T-helper 1 cell (primary cell): ENCODE measurements around the gene SLC49A3.
"Not testable (repeated sequence)": the region's sequence is repeated elsewhere in the genome, so short reads cannot be mapped to it uniquely, and the experiment has no call there.

Source experiments
- DNase-seq, 5 donors: peaks; one replicate each; pipeline ENCODE4 v3.0.0-alpha.2; 2012 to 2020
- total RNA-seq, 4 donors: gene quantifications; one replicate each; lab custom pipeline; 2026; lab: John Stamatoyannopoulos, UW

Gene SLC49A3
- total RNA-seq: 0.47 to 4.3 (median 1.6) reads per million in 4 donors

DNA sequence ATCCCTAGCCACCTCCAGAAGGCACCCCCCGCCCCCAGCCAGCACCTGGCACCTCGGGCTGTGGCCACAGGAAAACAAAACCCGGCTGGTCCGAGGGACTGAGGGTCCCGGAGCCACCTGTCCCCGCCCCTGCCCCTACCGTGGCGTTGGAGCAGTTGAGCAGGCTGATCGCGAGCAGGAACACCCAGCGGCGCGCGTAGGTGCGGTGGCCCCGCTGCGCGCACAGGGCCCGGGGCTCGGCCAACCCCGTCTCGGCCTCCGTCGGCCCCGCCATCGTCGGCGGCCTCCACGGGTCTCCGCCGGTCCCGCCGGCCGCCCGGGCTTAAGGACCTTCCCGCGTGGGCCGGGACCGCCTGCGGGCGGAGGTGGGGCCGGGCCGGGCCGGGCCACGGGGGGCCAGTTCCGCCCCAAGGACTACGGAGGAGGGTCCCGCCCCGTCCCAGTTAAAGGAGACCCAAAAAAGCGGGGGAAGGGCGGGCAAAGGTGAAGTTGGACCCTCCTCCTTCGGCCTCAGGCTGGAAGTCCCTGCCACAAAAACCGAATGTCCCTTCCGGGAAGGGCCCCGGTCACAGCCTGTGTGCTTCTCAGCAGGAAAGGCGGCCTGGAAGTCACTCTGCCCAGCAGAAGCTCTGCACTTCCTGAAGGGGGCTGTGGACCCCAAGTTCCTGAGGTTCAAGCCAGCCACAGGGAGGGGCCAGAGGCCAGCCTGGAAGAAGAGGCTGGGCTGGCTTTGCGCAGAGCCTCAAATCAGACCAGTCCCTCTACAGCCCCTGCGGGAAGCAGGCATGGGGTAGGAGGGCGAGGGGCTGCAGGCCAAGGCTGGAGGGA lies at the start of gene SLC49A3:
Gene SLC49A3, minus strand, starts transcription at position 298 of the 828 bp plus-strand sequence. Its CDS starts 24 bp downstream, at position 274.
- no peak for DNase-seq

DNA sequence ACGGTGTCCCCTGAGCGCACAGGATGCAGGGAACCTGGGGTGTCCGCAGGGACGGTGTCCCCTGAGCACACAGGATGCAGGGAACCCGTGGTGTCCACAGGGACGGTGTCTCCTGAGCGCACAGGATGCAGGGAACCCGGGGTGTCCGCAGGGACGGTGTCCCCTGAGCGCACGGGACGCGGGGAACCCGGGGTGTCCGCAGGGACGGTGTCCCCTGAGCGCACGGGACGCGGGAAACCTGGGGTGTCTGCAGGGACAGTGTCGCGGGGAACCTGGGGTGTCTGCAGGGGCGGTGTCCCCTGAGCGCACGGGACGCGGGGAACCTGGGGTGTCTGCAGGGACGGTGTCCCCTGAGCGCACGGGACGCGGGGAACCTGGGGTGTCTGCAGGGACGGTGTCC lies 47.6 kb upstream of the SLC49A3 start:
- DNase-seq: not testable (repeated sequence)

DNA sequence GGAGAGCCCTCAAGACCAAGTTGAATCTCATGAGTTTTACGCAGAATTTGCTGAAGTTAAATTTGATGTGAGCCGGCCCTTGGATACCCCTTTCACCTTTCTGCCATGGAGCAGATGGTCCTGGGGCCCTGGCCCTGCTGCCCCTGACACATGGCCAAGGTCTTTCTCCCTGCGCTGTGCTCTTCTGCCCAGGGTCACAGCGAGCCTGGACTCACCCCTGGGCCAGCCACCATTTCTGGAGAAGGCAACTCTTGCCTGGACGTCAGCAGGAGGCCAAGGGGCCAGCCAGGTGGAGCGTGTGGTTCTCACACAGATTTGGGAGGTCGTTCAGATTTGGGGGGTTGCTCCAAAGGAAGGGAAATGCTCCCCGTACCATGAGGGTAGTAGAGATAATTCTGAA lies 46.6 kb upstream of the SLC49A3 start:
- DNase-seq: no peak

DNA sequence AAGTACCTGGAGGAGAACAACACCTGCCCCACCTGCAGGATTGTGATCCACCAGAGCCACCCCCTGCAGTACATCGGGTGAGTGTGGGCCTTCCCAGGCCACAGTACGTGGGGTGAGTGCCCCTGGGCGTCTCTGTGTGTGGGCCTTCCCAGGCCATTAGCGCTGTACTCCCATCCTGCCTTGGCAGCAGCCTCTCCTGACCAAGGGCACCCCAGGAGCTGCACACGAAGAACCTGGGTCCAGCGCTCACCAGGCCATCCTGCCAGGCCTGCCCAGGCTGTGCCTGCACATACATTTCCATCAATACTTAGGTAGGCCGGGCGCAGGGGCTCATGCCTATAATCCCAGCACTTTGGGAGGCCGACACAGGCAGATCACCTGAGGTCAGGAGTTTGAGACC lies 46.0 kb upstream of the SLC49A3 start:
- DNase-seq: no peak

DNA sequence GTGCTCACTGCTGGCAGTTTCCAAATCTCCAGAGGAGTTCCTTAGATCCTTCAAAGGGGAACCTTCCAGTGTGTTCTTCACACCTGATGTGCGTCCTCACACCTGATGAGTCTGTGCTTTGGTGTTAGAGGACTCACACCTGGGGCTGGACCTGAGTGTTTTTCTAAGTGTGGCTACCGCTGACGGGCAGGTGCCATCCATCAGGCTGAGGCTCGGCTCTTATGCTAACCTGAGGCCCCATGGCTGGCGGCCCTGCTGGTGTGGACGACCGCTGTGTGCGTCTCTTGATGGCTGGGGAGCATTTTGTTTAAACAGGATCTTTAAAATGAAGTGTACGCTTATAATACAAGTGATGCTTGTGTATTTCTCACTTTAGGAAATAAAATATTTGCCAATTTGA lies 45.1 kb upstream of the SLC49A3 start:
- DNase-seq: no peak

DNA sequence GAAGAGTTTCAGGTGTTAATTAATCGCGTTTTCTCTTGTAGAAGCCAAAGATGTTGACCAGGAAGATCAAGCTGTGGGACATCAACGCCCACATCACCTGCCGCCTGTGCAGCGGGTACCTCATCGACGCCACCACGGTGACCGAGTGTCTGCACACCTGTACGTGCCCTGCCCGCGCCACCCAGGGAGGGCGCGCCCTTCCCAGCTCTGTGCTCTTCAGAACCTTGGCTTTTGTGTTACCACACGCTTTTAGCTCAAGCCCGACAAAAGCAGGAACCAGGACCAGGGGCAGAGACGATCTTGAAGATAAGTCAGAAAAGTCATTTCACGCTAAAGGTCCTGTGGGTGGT lies 44.7 kb upstream of the SLC49A3 start:
- no peak for DNase-seq

DNA sequence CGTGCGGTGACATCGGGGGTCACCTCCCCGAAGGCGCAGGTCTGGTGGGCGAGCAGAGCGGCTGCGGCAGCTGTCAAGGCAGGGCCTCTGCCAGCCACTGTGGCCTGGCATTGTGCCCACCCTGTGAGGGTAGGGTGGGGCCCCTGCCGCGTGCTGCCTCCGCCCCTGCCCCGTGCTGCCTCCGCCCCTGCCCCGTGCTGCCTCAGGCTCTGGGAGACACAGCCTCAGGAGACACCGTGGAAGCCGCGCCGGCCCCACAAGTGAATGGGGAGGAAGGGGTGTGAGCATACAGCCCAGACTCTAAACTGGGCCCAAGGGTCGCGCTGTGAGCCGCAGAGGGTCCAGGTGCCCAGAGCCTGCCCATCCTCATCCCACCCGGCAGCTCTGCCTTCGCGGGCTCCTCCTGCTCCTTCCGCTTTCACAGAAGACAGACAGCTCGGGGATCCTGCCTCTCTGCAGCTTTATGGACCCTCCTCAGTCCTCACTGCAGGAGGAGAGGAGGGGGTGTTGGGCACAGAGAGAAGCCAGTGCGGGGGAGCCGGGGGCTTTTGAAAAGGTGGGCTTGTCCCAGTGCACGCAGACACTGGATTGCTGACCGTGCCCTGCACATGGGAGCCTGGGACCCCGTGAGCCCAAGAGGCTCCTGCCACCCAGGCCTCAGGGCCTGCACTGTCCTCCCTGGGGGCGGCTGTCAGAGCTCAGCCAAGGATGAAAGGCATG lies 44.1 kb upstream of the SLC49A3 start:
- no peak for DNase-seq

DNA sequence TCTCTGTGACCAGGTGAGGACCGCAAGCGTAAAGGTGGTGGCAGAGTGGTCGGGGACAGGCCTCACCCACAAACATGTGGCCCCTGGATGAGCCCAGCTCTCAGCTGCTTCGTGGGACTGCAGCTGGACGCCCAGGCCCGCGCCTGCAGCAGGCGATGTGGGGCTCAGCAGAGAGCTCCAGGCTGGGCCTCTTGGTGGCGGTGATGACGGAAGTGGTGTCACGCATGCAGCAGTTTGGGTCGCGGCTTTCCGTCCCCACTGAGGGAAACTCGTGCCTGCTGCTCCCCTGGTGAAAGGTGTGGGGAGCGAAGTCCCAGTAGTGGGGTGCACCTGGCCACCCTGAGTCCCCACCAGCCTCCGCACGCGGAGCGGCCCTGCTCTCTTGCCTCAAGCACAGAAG lies 43.5 kb upstream of the SLC49A3 start:
- no peak for DNase-seq

DNA sequence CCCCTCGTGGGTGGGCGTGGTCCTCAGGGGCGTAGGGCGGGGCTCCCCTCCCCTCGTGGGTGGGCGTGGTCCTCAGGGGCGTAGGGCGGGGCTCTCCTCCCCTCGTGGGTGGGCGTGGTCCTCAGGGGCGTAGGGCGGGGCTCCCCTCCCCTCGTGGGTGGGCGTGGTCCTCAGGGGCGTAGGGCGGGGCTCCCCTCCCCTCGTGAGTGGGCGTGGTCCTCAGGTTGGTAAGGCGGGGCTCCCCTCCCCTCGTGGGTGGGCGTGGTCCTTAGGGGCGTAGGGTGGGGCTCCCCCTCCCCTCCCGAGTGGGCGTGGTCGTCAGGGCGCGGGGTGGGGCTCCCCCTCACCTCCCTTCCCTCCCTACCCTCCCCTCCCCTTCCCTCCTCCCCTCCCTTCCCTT lies 43.0 kb upstream of the SLC49A3 start:
- DNase-seq: not testable (repeated sequence)

DNA sequence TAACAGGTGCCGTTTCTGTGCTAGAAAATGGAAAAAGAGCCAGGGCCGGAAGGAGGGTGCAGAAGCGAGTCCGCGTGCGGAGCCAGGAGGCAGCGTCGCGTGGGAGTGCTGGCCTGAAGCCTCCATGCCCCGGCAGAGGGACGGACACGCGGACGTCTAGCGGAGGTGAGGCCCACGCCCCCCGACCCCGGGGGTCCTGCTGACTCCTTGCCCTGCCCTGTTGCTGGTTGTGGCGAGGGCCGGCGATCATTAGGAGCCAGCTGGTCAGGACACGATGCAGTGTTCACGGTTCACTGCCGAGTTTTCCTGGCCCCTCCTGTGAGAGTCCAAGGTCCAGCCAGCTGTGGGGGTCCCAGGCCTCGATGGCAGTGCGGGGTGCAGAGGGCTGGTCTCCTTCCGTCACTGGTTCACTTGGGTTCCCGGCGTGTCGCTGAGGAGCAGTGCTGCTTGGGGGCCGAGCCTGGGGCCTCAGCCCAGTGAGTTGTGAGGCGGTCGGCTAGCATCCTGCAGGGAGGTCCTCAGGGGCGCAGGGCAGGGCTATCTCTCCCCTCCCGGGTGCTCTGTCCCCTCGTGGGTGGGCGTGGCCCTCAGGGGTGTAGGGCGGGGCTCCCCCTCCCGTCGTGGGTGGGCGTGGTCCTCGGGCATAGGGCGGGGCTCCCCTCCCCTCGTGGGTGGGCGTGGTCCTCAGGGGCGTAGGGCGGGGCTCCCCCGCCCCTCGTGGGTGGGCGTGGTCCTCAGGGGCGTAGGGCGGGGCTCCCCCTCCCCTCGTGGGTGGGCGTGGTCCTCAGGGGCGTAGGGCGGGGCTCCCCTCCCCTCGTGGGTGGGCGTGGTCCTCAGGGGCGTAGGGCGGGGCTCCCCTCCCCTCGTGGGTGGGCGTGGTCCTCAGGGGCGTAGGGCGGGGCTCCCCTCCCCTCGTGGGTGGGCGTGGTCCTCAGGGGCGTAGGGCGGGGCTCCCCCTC lies 42.3 kb upstream of the SLC49A3 start:
- not testable (repeated sequence) for DNase-seq

DNA sequence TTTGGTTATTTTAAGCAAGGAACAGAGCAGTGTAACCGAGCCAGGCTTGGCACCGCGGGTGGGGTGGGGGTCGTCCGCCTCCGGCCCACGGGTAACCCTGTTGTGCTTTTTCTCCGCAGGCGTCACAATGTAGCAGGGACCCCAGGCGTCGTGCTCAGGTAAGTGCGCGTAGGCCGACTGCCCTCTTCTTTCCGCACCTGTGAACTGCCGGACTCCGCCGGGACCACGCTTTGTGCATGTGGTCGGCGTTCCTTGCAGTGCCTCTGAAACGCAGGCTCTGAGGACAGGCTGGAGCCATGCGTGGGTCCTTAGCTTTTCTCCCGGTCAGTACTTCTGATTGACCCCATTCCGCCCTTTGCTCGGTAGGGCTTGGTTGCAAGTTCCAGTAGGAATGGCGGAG lies 41.6 kb upstream of the SLC49A3 start:
- no peak for DNase-seq

DNA sequence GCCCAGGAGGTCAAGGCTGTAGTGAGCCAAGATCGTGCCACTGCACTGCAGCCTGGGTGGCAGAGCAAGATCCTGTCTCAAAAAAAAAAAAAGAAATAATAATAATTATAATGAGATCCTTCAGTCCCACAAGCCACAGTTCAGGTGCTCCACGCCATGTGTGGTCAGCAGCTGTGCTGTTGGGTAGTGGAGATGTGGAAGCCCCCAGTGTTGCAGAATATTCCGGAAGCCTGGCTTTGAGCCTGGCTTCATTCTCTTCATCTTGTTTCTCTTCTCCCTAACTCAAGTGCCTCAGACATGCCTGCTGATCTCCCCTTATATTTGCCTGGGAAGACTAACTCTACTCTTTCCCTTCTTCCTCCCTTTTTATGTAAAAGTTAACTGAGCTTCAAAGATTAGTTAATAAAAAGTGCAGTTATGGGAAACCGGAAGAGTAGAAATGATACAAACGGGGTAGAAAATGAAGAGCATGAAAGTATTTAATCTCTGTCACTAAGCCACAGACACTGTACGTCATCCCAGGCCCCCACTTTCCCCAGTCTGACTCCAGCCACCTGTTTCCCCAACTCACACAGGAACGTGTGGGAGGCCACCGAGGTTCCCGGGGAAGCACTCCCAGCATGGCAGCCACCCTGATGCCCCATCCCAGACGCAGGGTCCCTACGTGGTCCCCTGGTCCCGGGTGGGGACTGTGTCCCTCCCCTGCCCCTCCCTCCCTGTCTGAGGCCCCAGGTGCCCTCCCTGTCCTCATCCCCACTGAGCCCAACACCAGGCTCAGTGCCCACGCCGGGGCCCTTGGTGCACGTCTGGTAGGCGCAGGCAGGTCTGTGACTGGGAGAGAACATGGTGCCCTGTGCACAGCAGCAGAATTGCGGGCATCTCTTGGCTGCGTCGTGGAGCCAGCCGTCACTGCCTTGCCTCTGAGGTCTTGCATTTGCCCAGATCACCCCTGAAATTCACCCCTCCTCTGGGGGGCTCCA lies 40.7 kb upstream of the SLC49A3 start:
- DNase-seq: no peak

DNA sequence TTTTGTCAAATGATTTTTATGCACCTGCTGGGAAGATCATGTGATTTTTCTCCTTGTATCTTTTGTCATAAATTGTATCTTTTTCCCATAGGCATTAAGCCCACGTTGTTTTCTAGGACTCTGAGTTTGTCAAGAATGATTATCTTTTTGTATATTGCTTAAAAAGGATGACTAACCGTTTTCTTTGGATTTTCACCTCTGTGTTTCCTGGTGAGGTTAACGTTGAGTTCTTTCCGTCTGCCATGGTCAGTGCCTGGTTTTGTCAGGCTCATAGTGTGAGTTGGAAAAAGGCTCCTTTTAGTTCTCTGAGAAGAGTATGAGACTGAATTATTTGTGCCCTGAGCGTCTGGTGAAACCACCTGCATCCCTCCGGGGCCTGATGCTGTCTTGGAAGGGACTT lies 38.6 kb upstream of the SLC49A3 start:
- no peak for DNase-seq

DNA sequence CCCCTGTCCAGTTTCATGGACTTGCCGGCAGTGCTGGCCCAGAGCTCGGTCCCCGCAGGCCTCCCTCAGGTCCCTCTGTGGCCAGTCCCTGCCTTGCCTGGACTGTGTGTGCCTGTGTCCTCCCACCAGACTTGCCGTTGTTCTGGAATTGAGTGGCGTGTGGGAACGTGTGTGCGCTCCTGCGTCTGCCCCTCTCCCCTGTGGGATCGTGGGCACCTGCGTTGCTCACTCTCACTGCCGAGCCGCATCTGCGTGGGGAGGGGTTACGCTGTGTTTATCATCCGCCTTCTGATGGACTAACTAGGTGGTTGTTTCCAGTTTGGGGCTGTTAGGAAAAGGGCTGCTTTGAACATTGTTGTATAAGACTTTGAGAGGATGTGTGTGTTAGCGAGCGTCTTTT lies 37.9 kb upstream of the SLC49A3 start:
- DNase-seq: no peak

DNA sequence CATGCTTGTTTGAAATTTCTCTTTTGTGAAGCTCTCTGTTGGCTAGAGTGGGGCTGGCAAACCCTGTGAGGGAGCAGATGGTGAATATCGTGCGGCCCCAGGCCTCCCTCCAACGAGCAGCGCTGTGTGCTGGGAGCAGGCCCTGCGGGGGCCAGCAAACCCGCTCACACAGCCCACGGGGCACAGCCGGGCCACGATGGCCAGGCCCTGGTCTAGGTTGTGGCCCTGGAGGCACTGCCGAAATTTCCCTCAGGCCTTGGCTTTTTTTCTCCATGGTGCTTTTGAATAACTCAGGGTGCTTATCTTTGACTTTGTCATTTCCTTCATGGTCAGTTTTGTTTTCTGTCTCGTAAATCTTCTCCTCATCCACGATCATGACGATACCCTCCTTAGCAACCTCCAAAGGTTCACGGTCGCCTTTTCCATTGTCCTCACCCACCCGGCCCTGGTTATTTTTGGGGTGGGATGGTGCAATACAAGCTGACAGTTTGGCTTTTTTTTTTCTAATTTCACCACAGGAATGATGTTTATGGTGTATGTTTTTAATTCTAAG lies 37.4 kb upstream of the SLC49A3 start:
- DNase-seq: no peak

DNA sequence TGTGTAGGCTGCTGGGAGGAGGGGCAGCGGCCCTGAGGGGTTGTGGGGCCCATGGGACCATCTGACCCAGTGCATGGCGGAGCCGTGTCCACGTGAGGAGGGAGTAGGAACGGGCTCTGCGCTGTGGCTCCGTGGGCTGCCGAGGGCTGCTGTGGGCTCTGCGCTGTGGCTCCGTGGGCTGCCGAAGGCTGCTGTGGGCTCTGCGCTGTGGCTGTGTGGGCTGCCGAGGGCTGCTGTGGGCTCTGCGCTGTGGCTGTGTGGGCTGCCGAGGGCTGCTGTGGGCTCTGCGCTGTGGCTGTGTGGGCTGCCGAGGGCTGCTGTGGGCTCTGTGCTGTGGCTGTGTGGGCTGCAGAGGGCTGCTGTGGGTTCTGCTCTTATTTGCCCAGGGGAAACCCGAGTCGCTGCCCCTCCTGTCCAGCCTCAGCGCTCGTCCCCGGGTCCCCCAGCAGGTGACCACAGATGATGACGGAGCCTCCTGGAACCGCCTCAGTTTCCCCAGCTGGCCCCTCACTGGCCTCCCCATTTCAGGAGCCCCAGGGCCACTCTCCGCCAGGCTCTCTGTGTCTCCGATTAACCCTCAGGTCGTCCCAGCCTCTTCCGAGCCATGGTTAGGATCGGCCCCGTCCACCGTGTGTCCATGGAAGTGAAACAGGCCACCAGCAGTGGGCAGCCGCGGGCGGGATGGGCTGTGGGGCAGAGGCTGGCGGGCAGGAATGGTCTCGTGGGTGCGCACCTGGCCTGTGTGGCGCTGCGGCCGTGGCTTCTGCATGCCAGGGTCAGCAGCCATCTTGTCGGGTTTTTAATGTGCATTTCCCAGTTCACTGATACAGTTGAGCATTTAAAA lies 36.7 kb upstream of the SLC49A3 start:
- DNase-seq: no peak

DNA sequence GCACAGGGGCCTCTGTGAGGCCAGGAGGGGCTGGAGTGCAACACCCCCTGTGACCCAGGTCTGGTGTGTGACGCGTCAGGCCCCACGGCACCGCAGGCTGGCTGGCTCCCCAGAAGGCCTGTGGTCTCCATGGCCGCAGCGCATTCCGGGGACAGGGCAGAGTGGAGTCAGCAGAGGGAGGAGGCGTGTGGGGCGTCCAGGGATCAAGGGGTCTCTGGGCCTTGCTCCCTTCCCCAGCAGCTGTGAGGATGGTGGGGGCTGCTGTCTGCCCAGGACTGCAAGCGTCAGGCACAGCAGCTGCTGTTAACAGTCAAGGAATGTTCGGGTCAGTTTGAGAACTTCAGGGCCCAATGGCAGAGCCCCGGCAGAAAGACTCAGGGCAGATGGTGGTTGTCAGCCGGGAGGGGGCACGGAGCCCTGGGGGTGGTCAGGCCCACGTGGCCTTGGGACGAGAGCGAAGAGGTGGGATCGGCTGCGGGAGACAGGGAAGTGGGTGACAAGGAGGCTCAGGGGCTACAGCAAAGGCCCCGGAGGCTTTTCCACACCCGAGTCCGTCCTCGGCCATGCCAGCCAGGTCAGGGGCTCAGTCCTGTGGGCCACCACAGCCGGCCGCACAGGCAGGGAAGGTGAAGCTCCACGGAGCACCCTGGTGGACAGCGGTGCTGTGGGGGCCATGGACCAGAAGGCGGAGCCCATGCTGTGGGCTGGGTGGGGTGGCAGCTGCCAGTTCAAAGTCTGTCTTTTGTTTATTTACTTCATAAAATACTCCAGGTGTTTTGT lies 35.0 kb upstream of the SLC49A3 start:
- DNase-seq: no peak

DNA sequence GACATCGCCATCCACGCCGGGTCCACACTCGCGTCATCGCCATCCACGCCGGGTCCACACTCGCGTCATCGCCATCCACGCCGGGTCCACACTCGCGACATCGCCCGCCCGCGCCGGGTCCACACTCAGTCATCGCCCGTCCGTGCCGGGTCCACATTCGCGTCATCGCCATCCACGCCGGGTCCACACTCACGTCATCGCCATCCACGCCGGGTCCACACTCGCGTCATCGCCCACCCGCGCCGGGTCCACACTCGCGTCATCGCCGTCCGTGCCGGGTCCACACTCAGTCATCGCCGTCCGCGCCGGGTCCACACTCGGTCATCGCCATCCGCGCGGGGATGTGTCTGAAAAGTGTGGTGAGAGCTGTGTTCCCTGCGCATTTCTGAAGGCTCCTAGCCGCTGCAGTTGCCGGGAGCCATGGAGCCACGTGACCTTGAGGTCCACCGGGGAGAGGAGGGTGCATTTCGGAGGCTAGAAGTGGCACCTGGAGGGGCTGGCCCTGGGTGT lies 34.0 kb upstream of the SLC49A3 start:
- DNase-seq: no peak

DNA sequence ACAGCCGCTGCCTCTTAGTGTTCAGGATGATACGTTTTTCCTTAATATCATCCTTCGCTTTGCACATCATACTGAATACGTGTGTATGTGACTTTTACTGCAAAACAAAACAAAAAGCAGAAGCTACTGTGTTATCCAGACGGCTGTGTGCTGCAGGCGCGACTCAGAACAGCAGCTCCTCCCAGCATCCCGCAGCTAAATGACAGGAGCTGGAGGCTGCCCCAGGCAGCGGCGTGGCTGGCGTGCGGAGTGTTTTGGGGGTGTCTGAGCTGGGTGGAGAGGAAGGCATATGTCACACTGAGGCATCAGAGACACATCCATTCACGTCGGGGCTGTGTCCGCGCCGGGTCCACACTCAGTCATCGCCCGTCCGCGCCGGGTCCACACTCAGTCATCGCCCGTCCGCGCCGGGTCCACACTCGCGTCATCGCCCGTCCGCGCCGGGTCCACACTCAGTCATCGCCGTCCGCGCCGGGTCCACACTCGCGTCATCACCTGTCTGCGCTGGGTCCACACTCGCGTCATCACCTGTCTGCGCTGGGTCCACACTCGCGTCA lies 33.3 kb upstream of the SLC49A3 start:
- no peak for DNase-seq
